Endothelial cell of umbilical vein (primary cell): ENCODE results near the gene SLC1A4. TPM values are rescaled to one million over a fixed set of nuclear protein-coding genes. Genes with fewer than 3 reads are reported as not detected.

Source experiments
- BruUV-seq: library from RNA; stranded (reverse); fragments of 400-500 nt; replicated peaks from 2 replicates; lab custom pipeline; 2021; lab: Mats Ljungman, UMichigan
- CTCF ChIA-PET: fragments of 300-600, 350-600 bp; sonication (Branson Sonifier 250); formaldehyde crosslinking; loops from one replicate; lab custom pipeline; 2021; ENCODE audit warnings: antibody characterized with exemption, inconsistent platforms; lab: Charles Lee
- POLR2A ChIA-PET: fragments of 300-600, 350-600 bp; sonication (Branson Sonifier 250); formaldehyde crosslinking; loops from one replicate; lab custom pipeline; 2021; ENCODE audit warnings: antibody characterized with exemption, inconsistent platforms; lab: Charles Lee
- DNase-seq: peaks from one replicate; pipeline ENCODE4 v3.0.0-alpha.2; 2011; ENCODE audit warnings: low read depth, low spot score
- FAIRE-seq: peaks from 2 replicates; lab custom pipeline; 2011; peaks lifted over from hg19 to GRCh38; lab: Jason Lieb, UNC
- H2AFZ ChIP-seq: 2 replicates; pipeline ENCODE4 v1.6.0; 2012; ENCODE audit warnings: low read depth, low read length, control low read depth, inconsistent platforms
- H3K27ac ChIP-seq: 2 replicates; pipeline ENCODE4 v1.5.1; 2011; ENCODE audit warnings: low read depth, mild to moderate bottlenecking, control low read depth, low read length, moderate library complexity; ENCODE audit not compliant: insufficient read depth
- H3K27me3 ChIP-seq, 2 experiments: 2 replicates each; pipeline versions ENCODE4 v1.6.0 to v1.6.1; 2011; ENCODE audit warnings: low read length in 2 of 2, mixed read lengths in 1 of 2; ENCODE audit not compliant: control insufficient read depth in 2 of 2, insufficient read depth in 2 of 2
- H3K36me3 ChIP-seq, 2 experiments: 2 replicates in 1 of 2; 3 replicates in 1 of 2; pipeline ENCODE4 v1.5.1; 2011; ENCODE audit warnings: low read length in 2 of 2, mild to moderate bottlenecking in 1 of 2, moderate library complexity in 1 of 2; ENCODE audit not compliant: control insufficient read depth in 2 of 2, insufficient read depth in 2 of 2; ENCODE audit errors: extremely low read depth in 1 of 2
- H3K4me1 ChIP-seq: 3 replicates; pipeline ENCODE4 v1.5.1; 2011; ENCODE audit warnings: mild to moderate bottlenecking, low read length; ENCODE audit not compliant: control insufficient read depth, insufficient read depth; ENCODE audit errors: extremely low read depth
- H3K4me2 ChIP-seq: 2 replicates; pipeline ENCODE4 v1.6.1; 2011; ENCODE audit warnings: low read length, control low read depth, mixed read lengths; ENCODE audit not compliant: insufficient read depth
- H3K4me3 ChIP-seq, 3 experiments: fragments of 200-600 bp in 1 of 3; sonication (generic), shearing (Covaris generic) in 1 of 3; replicated peaks in 1 of 3; 2 replicates each; pipeline ENCODE4 v1.5.1; 2011 to 2016; ENCODE audit warnings: control low read depth in 3 of 3, low read length in 3 of 3, mild to moderate bottlenecking in 2 of 3, inconsistent platforms in 1 of 3, low read depth in 1 of 3, moderate library complexity in 1 of 3; ENCODE audit not compliant: insufficient read depth in 1 of 3
- H3K79me2 ChIP-seq: 2 replicates; pipeline ENCODE4 v1.6.0; 2012; ENCODE audit warnings: low read length, inconsistent platforms; ENCODE audit not compliant: control insufficient read depth, insufficient read depth
- H3K9ac ChIP-seq: replicated peaks from 2 replicates; pipeline ENCODE3; 2011; ENCODE audit warnings: low read length, control low read depth; ENCODE audit not compliant: insufficient read depth; ENCODE audit errors: extremely low read depth
- H3K9me1 ChIP-seq: replicated peaks from 3 replicates; pipeline ENCODE4 v1.6.0; 2011; ENCODE audit warnings: mild to moderate bottlenecking, low read length; ENCODE audit not compliant: control insufficient read depth, insufficient read depth; ENCODE audit errors: extremely low read depth
- H3K9me3 ChIP-seq: replicated peaks from 2 replicates; pipeline ENCODE4 v1.5.1; 2012; ENCODE audit warnings: low read length, inconsistent platforms; ENCODE audit not compliant: control insufficient read depth, insufficient read depth
- H4K20me1 ChIP-seq: replicated peaks from 2 replicates; pipeline ENCODE3; 2011; ENCODE audit warnings: mild to moderate bottlenecking, low read length; ENCODE audit not compliant: control insufficient read depth, insufficient read depth; ENCODE audit errors: extremely low read depth
- CTCF ChIP-seq, 2 donors: IDR thresholded peaks; 1 replicate in 1 of 2; 2 replicates in 1 of 2; pipeline ENCODE4 v1.5.1; 2011; ENCODE audit warnings: low read length in 2 of 2, mild to moderate bottlenecking in 2 of 2, moderate library complexity in 2 of 2, control low read depth in 1 of 2, inconsistent platforms in 1 of 2, low read depth in 1 of 2; ENCODE audit not compliant: insufficient read depth in 1 of 2; ENCODE audit errors: extremely low read depth in 1 of 2
- EZH2 ChIP-seq: IDR thresholded peaks from 2 replicates; pipeline ENCODE4 v1.6.1; 2012; ENCODE audit warnings: borderline replicate concordance, low read depth, mild to moderate bottlenecking, moderate library complexity, low read length, inconsistent platforms; ENCODE audit not compliant: severe bottlenecking
- FOS ChIP-seq: IDR thresholded peaks from 2 replicates; pipeline ENCODE4 v1.6.1; 2011; ENCODE audit warnings: mild to moderate bottlenecking, low read length, moderate library complexity, borderline replicate concordance; ENCODE audit not compliant: insufficient read depth
- GATA2 ChIP-seq: IDR thresholded peaks from 2 replicates; pipeline ENCODE4 v1.7.0; 2011; ENCODE audit warnings: low read depth, mild to moderate bottlenecking, moderate library complexity, mixed read lengths, low read length; ENCODE audit not compliant: insufficient read length, insufficient read depth
- JUN ChIP-seq: IDR thresholded peaks from 2 replicates; pipeline ENCODE4 v1.6.1; 2011; ENCODE audit warnings: borderline replicate concordance, low read depth; ENCODE audit not compliant: insufficient read length, insufficient read depth
- MAX ChIP-seq: IDR thresholded peaks from 2 replicates; pipeline ENCODE4 v1.6.1; 2011; ENCODE audit not compliant: insufficient read depth, insufficient read length
- MYC ChIP-seq: IDR thresholded peaks from one replicate; pipeline ENCODE4 v1.6.1; 2011; ENCODE audit warnings: mild to moderate bottlenecking, low read depth, low read length
- POLR2A ChIP-seq: IDR thresholded peaks from 2 replicates; pipeline ENCODE4 v1.6.1; 2012; ENCODE audit warnings: low read depth, mild to moderate bottlenecking, control low read depth, low read length
- POLR2AphosphoS5 ChIP-seq: IDR thresholded peaks from 2 replicates; pipeline ENCODE4 v1.6.1; 2012; ENCODE audit warnings: low read depth, mild to moderate bottlenecking, control low read depth, low read length, moderate library complexity; ENCODE audit not compliant: insufficient read depth
- dilution Hi-C: fragments of 300-500 bp; cut with MboI; formaldehyde crosslinking; loops from one replicate; pipeline ENCODE4 v1.15.0; 2019; ENCODE audit warnings: low sequenced_read_pairs; ENCODE audit not compliant: extremely low pct_ligation_motif_present
- intact Hi-C: fragments of 100-400 bp; cut with micrococcal nuclease; formaldehyde crosslinking; loops from one replicate; pipeline ENCODE4 v1.10.0; 2022
- polyA plus RNA-seq, 4 experiments: library from polyadenylated mRNA; depleted of rRNA in 3 of 4; stranded (reverse) in 3 of 4; unstranded in 1 of 4; fragments of >200 nt; gene quantifications; 2 replicates each; pipeline versions ENCODE4 v1.2.1 to v1.2.3, GENCODE V29; 2011 to 2012; ENCODE audit warnings: missing spikeins in 1 of 4
- small RNA-seq: library from RNA; depleted of rRNA; stranded (forward); fragments of <200 nt; gene quantifications from one replicate; pipeline ENCODE3, GENCODE V24; 2012; ENCODE audit warnings: low replicate concordance, low read depth; ENCODE audit not compliant: insufficient read depth, insufficient read length
- total RNA-seq: library from RNA; stranded (reverse); gene quantifications from 2 replicates; pipeline ENCODE4 v1.2.3, GENCODE V29; 2021

SLC1A4 gene
- total and polyA plus RNA-seq, 2 donors (not counting 3 experiments of a cell fraction or from before 2014, with no cell fraction given), result 9.9 to 13.9 TPM

- H3K9me3 ChIP-seq, result no peaks in the 10 kb centered on the region
- H3K27ac ChIP-seq, result no peak overlapping the region
- no peak for DNase-seq
- FAIRE-seq, result no peak
- no peaks in the 10 kb centered on the region for H3K27me3 ChIP-seq
- peaks cover 39% of the 10 kb centered on the region for H3K4me1 ChIP-seq
- H2AFZ ChIP-seq, result no peak overlapping the region
- intact Hi-C loops, result no loop called here
- H3K36me3 ChIP-seq, result peaks cover 6 to 40% of the 10 kb centered on the region in 2 experiments
- TF ChIP-seq FOS, result no peak
- no peak for TF ChIP-seq EZH2
- TF ChIP-seq MAX, result no peak
- TF ChIP-seq GATA2, result no peak
- no peak for TF ChIP-seq JUN
- TF ChIP-seq CTCF (IDR thresholded peaks at IDR 0.05; ENCODE audit: extremely low read depth in 1 of 2, insufficient read depth in 1 of 2, low read depth in 1 of 2, low read length in 2 of 2), result no peak
- no peak for TF ChIP-seq MYC
- no peak for TF ChIP-seq POLR2A
- TF ChIP-seq POLR2AphosphoS5, result no peak
- H3K9me1 ChIP-seq, result no peaks in the 10 kb centered on the region
- ChIA-PET POLR2A (no interaction called here), CTCF (interaction anchor here (2.3 kb wide), 1 partner anchor 115 kb away, joined by 5 read pairs; no protein-coding TSS in a partner anchor)
- dilution Hi-C loops, result no loop called here
- no peak overlapping the region for H3K4me2 ChIP-seq
- no peaks in the 10 kb centered on the region for H4K20me1 ChIP-seq
- H3K4me3 ChIP-seq, result no peak overlapping the region
- no TSS peak for BruUV-seq
- H3K79me2 ChIP-seq, result peaks cover 3% of the 10 kb centered on the region
- no peak overlapping the region for H3K9ac ChIP-seq
Observed at GRCh38 chr2:65072181-65072970, 83.2 kb downstream of the SLC1A4 start.

Small RNA genes within 50 kb of the gene (small RNA-seq; reads per million reads assigned to genes)
- gene RNU6-548P, result not detected

Other genes with a start within 250 kb of the SLC1A4 start
- 20.0 and 21.4 TPM in 2 replicates for gene CEP68, start 67.0 kb downstream of the SLC1A4 start, total RNA-seq
- gene CEP68, start 67.0 kb downstream of the SLC1A4 start, polyA plus RNA-seq, result 22.0 and 26.2 TPM in 2 replicates
- gene RAB1A, start 140.7 kb downstream of the SLC1A4 start, total RNA-seq, result 170 and 176 TPM in 2 replicates
- gene RAB1A, start 140.7 kb downstream of the SLC1A4 start, polyA plus RNA-seq, result 87.9 and 121 TPM in 2 replicates
- gene ACTR2, start 238.4 kb downstream of the SLC1A4 start, total RNA-seq, result 287 and 301 TPM in 2 replicates
- 32.5 and 48.7 TPM in 2 replicates for gene ACTR2, start 238.4 kb downstream of the SLC1A4 start, polyA plus RNA-seq